ENCODE results near the gene MRRF. TPM values are rescaled to one million over a fixed set of nuclear protein-coding genes. Genes with fewer than 3 reads are reported as not detected.
A peak's percentile ranks its signal among the peaks of the same experiment; 100 is the strongest.

The MRRF gene
- total RNA-seq, 2 donors from 2014 or later, result 21.1 to 35.4 TPM

GRCh38 chr9:122350577-122351355, 86.1 kb downstream of the MRRF start:
- Histone ChIP-seq H3K27me3 (replicated peaks; ENCODE audit: insufficient read depth) (no peaks in the 10 kb centered on the region), H3K9me3 (no peaks in the 10 kb centered on the region), H3K4me1 (replicated peaks) (no peaks in the 10 kb centered on the region), H3K36me3 (no peaks in the 10 kb centered on the region), H3K27ac (no peak overlapping the region), H3K4me3 (no peak overlapping the region)
- TF ChIP-seq POLR2A (IDR thresholded peaks at IDR 0.05) (no peak), POLR2AphosphoS5 (IDR thresholded peaks at IDR 0.05) (peak; percentile 54)
- TF ChIP-seq, protein P1, sequence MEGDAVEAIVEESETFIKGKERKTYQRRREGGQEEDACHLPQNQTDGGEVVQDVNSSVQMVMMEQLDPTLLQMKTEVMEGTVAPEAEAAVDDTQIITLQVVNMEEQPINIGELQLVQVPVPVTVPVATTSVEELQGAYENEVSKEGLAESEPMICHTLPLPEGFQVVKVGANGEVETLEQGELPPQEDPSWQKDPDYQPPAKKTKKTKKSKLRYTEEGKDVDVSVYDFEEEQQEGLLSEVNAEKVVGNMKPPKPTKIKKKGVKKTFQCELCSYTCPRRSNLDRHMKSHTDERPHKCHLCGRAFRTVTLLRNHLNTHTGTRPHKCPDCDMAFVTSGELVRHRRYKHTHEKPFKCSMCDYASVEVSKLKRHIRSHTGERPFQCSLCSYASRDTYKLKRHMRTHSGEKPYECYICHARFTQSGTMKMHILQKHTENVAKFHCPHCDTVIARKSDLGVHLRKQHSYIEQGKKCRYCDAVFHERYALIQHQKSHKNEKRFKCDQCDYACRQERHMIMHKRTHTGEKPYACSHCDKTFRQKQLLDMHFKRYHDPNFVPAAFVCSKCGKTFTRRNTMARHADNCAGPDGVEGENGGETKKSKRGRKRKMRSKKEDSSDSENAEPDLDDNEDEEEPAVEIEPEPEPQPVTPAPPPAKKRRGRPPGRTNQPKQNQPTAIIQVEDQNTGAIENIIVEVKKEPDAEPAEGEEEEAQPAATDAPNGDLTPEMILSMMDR (IDR thresholded peaks at IDR 0.05), result peak; percentile 96 to 98 (median 97)
- WGBS, result 49% methylated on average over 9 of the region's 11 CpGs
- intact Hi-C loops (cut with DNase I), result loop anchor here (1.0 to 5.0 kb wide), 3 partner anchors 102 to 252 kb away; no protein-coding TSS in a partner anchor
- peak; percentile 72 for DNase-seq (ENCODE audit: low spot score)

DNA sequence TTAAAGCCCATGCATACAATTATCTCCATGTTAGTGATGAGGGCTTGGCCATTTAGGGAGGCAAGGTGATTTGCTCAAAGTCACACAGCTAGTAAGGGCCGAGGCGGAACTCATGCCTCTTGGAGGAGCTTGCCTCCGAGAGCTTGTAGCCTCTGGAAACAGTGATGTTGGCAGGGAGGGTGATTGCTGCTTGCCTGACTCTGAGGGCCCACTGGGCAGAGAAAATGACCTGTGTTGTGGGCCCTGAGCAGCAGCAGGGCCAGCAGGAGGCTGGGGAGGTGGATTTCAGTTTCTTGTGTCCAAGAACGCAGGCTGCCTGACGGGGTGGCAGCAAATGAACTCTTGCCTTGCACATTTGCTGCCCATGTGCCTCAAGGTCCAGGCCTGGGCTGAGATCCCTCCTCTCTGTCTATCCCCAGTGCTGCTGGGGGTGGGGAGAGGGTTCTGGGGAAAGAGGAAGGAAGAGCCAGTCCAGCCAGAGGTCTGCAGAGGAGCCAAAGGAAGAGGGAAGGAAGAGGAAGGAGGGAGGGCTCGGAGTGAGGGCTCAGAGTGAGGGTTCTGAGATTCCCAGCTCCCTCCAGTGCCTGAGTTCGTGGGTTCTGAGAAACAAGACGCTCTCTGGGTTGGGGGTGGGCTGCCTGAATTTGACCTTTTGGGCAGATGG, 90.0 kb downstream of the MRRF start:
- Histone ChIP-seq H3K4me3 (no peak overlapping the region), H3K9me3 (no peaks in the 10 kb centered on the region), H3K4me1 (replicated peaks) (no peaks in the 10 kb centered on the region), H3K27me3 (replicated peaks; ENCODE audit: insufficient read depth) (no peaks in the 10 kb centered on the region), H3K36me3 (no peaks in the 10 kb centered on the region), H3K27ac (no peak overlapping the region)
- intact Hi-C loops (cut with DNase I), result loop anchor here (5.0 kb wide), 1 partner anchor 98 kb away; no protein-coding TSS in a partner anchor
- DNase-seq (ENCODE audit: low spot score), result no peak
- WGBS, result 84% methylated on average over 8 of the region's 8 CpGs
- TF ChIP-seq POLR2AphosphoS5 (IDR thresholded peaks at IDR 0.05) (no peak), POLR2A (IDR thresholded peaks at IDR 0.05) (no peak)
- TF ChIP-seq, protein P1 (IDR thresholded peaks at IDR 0.05), result no peak

DNA sequence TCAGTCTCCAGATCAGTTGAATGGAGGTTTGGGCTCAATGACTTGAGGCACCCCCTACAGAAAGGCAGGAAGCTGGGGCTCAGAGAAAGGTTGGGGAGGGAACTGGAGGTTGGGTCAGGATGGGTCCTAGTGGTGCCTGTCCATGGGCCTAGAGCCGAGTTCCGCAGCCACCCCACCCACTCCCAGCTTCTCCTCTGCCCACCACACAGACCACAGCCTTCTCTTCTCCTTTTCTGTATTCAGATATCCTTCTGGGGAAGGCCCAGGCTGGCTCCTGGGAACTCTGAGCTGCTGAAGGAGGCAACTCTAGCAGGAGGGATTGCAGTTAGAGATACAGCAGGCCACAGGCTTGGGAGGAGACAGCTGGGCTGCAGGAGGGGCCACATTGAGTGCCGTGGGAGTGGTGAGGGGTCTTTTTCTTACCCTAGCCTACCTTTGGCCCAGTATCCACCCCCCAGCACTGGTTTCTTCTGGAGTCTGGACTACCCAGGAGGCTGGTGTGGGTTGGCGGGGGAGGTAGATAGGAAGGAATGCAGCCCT, 90.7 kb downstream of the MRRF start:
- Histone ChIP-seq H3K36me3 (no peaks in the 10 kb centered on the region), H3K27ac (no peak overlapping the region), H3K4me1 (replicated peaks) (no peaks in the 10 kb centered on the region), H3K9me3 (no peaks in the 10 kb centered on the region), H3K4me3 (no peak overlapping the region), H3K27me3 (replicated peaks; ENCODE audit: insufficient read depth) (no peaks in the 10 kb centered on the region)
- intact Hi-C loops (cut with DNase I), result no loop called here
- TF ChIP-seq POLR2AphosphoS5 (IDR thresholded peaks at IDR 0.05), result no peak
- TF ChIP-seq, protein P1 (IDR thresholded peaks at IDR 0.05), result no peak
- no peak for TF ChIP-seq POLR2A (IDR thresholded peaks at IDR 0.05)
- 88% methylated on average over 4 of the region's 4 CpGs for WGBS
- no peak for DNase-seq (ENCODE audit: low spot score)

GRCh38 chr9:122356627-122357026, 91.9 kb downstream of the MRRF start:
- Histone ChIP-seq H3K27ac (no peak overlapping the region), H3K36me3 (no peaks in the 10 kb centered on the region), H3K9me3 (no peaks in the 10 kb centered on the region), H3K27me3 (replicated peaks; ENCODE audit: insufficient read depth) (no peaks in the 10 kb centered on the region), H3K4me1 (replicated peaks) (no peaks in the 10 kb centered on the region), H3K4me3 (no peak overlapping the region)
- WGBS, result 48% methylated on average over 2 of the region's 2 CpGs
- TF ChIP-seq, protein P1 (IDR thresholded peaks at IDR 0.05), result no peak
- no peak for TF ChIP-seq POLR2A (IDR thresholded peaks at IDR 0.05)
- TF ChIP-seq POLR2AphosphoS5 (IDR thresholded peaks at IDR 0.05), result no peak
- intact Hi-C loops (cut with DNase I), result no loop called here
- DNase-seq (ENCODE audit: low spot score), result no peak

Data from prostate gland (tissue), 2 donors.